Mucosa of stomach (tissue), 1 donor: ENCODE results near the gene MYOM3.

ENCODE experiments used
- H3K27me3 ChIP-seq: one replicate; pipeline ENCODE4 v1.7.0; 2013; ENCODE audit warnings: mild to moderate bottlenecking, low read length; ENCODE audit not compliant: control insufficient read depth, insufficient read depth
- H3K36me3 ChIP-seq: one replicate; pipeline ENCODE4 v1.7.0; 2013; ENCODE audit warnings: low read length; ENCODE audit not compliant: control insufficient read depth, insufficient read depth
- H3K4me1 ChIP-seq: one replicate; pipeline ENCODE4 v1.7.0; 2013; ENCODE audit warnings: mild to moderate bottlenecking, low read length; ENCODE audit not compliant: control insufficient read depth, insufficient read depth
- H3K4me3 ChIP-seq: one replicate; pipeline ENCODE4 v1.7.0; 2013; ENCODE audit warnings: low read length
- H3K9ac ChIP-seq: one replicate; pipeline ENCODE4 v1.7.0; 2013; ENCODE audit warnings: mild to moderate bottlenecking, low read length, moderate library complexity
- H3K9me3 ChIP-seq: one replicate; pipeline ENCODE4 v1.7.0; 2013; ENCODE audit warnings: mild to moderate bottlenecking, low read length, moderate library complexity; ENCODE audit not compliant: control insufficient read depth
- donor health status: Pancreatic carcinoma.

The MYOM3 gene

DNA sequence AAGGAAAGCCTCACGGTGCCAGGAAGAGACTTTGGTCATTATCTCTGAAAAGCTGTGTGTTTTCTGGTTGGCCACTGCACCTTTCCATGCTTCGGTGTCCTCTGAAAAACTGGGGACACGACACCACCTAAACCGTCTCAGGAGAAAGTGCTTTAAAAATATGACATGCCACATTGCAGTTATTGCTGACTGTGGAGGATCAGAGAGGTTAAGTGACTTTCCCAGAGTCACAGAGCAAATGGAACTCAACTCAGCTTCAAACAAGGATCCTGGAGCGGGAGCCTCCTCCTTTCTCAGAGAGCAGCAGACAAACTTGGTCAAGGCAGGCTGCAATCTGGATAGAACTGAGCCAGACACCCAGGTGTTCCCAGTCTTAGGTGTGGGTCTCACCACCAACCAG, 13.8 kb downstream of the MYOM3 start:
- peaks cover 15% of the 10 kb centered on the region for H3K4me1 ChIP-seq
- no peaks in the 10 kb centered on the region for H3K9me3 ChIP-seq
- H3K9ac ChIP-seq: no peak overlapping the region
- no peaks in the 10 kb centered on the region for H3K27me3 ChIP-seq
- no peak overlapping the region for H3K4me3 ChIP-seq
- H3K36me3 ChIP-seq: no peaks in the 10 kb centered on the region

DNA sequence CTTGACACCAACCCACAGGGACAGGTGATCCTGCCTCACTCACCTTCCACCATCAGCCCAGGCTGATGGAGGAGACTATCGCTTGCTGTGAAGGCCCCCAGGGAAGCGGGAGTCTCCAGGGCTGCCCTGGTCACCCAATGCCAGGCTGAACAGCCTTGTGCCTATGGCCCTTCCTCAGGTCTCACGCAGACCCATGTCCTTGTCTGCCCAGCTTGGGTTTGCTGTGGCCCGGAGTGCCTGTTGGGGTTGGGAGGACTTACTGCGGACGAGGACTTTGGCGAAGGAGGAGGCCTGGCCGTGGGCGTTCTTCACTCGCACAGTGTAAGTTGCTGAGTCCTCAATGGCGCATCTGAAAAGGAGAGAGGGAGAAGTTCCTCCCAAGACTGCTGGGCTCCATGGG, 14.3 kb downstream of the MYOM3 start:
- Histone ChIP-seq H3K27me3 (no peaks in the 10 kb centered on the region), H3K9me3 (no peaks in the 10 kb centered on the region), H3K4me3 (no peak overlapping the region), H3K36me3 (no peaks in the 10 kb centered on the region), H3K4me1 (peaks cover 15% of the 10 kb centered on the region), H3K9ac (no peak overlapping the region)

DNA sequence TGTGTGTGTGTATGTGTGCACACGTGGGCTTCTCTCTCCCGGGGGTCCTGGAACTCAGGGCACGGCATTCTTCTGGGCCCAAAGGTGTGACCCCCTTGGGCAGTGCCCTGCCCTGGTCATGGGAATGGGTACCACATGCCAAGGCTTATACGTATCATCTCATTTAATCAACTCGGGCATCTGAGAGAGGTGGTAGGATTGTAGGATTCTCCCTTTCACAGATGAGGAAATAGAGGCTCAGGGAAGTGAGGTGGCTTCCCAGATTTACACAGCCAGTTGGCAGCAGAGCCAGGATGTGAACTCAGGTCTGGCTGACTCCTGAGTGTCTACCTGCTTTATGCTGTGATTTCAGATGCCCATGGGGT, 15.2 kb downstream of the MYOM3 start:
- peaks cover 9% of the 10 kb centered on the region for H3K4me1 ChIP-seq

GRCh38 chr1:24096009-24096738, 15.8 kb downstream of the MYOM3 start:
- Histone ChIP-seq H3K9me3 (no peaks in the 10 kb centered on the region), H3K27me3 (no peaks in the 10 kb centered on the region), H3K4me3 (no peak overlapping the region), H3K9ac (no peak overlapping the region), H3K36me3 (no peaks in the 10 kb centered on the region), H3K4me1 (peaks cover 8% of the 10 kb centered on the region)

More for the DNA sequence above, 15.2 kb downstream of the MYOM3 start:
- Histone ChIP-seq H3K27me3 (no peaks in the 10 kb centered on the region), H3K9ac (no peak overlapping the region), H3K9me3 (no peaks in the 10 kb centered on the region), H3K4me3 (no peak overlapping the region), H3K36me3 (no peaks in the 10 kb centered on the region)

DNA sequence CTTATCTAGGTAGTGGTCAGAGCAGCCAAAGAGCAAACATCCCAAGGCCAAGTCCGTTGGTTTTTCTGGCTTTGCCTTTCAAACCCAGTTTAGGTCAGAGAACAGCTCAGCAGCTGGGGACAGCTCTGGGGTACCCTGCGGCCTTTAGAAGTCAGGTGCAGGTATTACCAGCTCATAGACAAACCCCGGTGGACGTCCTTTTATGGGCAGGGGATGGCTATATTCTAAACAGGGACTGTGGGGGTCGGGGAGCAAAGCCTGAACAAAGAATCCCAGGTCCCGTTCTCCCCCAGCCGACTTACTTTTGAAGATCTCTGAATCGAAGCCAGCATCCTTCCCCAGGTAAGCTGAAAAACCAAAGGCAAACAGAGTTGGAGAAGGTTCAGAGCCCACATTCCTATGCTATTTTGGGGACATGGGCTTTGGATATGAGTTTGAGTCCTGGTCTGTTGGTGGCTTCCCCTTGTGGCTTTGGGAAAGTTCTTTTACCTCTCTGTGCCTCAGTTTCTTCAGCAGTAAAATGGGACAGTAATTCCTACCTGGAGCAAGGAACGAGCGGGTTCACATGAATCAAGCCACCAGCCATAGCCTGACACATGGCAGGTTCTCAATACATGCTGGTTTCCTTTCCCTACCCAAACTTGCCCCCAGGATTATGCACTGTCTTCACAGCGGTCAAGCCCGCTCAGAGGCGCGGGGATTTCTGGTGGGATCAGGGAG, 16.6 kb downstream of the MYOM3 start:
- Histone ChIP-seq H3K27me3 (no peaks in the 10 kb centered on the region), H3K36me3 (no peaks in the 10 kb centered on the region), H3K4me1 (peaks cover 8% of the 10 kb centered on the region), H3K4me3 (no peak overlapping the region), H3K9ac (no peak overlapping the region), H3K9me3 (no peaks in the 10 kb centered on the region)

DNA sequence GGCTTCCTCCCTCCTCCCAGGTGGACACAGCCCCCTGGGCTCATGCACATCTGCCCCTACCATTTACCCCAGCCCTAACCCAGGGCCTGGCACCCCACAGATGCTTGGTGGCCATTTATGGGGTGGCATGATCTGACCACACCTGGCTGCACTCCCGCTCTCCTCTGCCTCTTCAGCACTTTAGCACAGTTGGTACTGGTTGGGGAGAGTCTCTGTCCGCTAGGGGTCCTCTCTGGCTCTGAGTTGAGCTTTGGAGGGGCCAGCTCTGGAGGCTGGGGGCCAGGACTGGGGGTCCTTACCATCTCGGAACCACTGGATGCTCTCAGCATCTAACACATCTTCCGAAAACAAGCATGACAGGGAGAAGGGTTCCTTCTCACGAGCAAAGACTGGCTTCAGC, 17.4 kb downstream of the MYOM3 start:
- no peaks in the 10 kb centered on the region for H3K9me3 ChIP-seq
- H3K36me3 ChIP-seq: no peaks in the 10 kb centered on the region
- H3K4me1 ChIP-seq: peaks cover 8% of the 10 kb centered on the region

GRCh38 chr1:24093732-24094131, 18.2 kb downstream of the MYOM3 start:
- Histone ChIP-seq H3K9me3 (no peaks in the 10 kb centered on the region), H3K36me3 (no peaks in the 10 kb centered on the region), H3K9ac (no peak overlapping the region), H3K4me1 (no peaks in the 10 kb centered on the region), H3K4me3 (no peak overlapping the region), H3K27me3 (peaks cover 3% of the 10 kb centered on the region)

More for the DNA sequence above, 17.4 kb downstream of the MYOM3 start:
- H3K9ac ChIP-seq: no peak overlapping the region
- H3K4me3 ChIP-seq: no peak overlapping the region
- H3K27me3 ChIP-seq: no peaks in the 10 kb centered on the region

DNA sequence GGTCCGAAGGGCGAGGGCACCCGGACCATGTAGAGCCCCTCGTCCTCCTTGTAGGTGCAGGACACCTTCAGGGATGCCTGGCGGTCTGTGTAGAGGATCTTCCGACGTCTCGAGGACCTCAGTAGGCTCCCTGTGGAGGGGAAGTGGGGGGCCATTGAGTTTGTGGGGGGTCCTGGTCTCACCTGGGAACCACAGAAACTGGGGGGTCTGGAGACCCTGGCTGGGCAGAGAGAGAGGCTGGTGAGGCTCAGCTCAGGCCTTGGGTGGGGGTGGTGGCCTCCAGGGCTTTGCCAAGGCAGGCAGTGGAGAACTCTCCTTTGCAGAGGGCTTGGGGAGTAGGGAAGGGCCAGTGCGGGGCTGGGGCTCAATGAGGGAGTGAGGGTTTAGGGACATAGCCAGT, 19.0 kb downstream of the MYOM3 start:
- H3K27me3 ChIP-seq: peaks cover 3% of the 10 kb centered on the region
- no peak overlapping the region for H3K9ac ChIP-seq
- no peaks in the 10 kb centered on the region for H3K4me1 ChIP-seq
- no peaks in the 10 kb centered on the region for H3K36me3 ChIP-seq
- no peaks in the 10 kb centered on the region for H3K9me3 ChIP-seq
- H3K4me3 ChIP-seq: no peak overlapping the region

DNA sequence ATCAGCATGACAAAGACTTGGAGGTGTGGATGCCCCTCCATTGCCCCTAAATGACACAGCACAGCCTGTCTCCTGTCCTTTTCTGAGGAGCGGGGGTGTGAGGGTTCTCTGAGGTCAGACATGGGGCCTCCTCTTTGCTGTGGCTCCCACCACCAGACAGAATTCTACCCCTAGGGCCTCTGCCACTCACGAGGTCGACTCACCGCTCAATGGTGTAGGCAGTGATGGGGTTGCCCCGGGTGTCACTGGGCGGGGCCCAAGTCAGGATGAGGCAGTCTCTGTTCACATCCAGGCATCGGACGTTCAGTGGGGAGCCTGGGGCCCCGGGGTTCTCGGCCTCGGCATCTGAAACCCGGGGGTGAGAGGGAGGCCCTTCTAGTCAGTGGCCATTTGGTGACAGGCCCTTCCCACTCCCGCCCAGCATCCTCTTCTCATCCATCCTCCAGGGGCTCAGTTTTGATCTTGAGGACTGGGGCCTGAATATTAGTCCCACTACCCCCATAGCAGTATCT, 19.9 kb downstream of the MYOM3 start:
- Histone ChIP-seq H3K4me1 (no peaks in the 10 kb centered on the region), H3K9ac (no peak overlapping the region), H3K27me3 (peaks cover 3% of the 10 kb centered on the region), H3K9me3 (no peaks in the 10 kb centered on the region), H3K4me3 (no peak overlapping the region), H3K36me3 (no peaks in the 10 kb centered on the region)

DNA sequence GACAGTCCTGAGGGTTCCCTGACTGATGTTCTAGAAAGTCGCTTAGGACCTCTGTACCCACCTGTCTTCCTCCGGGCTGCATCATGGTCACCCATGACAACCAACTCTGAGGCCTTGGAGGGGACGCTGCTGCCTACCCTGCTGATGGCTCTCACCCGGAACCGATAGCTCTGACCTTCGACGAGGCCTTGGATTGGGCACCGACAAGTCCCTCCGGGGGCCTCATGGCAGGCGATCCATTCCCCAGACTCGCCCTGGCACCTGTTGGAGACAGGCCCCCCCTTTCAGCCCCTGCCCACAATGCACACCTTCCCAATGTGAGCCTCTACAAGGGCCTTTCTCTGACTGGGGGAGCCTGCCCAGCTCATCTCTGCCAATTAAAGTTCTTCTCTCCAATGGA, 21.2 kb downstream of the MYOM3 start:
- Histone ChIP-seq H3K9me3 (no peaks in the 10 kb centered on the region), H3K27me3 (peaks cover 3% of the 10 kb centered on the region), H3K9ac (no peak overlapping the region), H3K36me3 (no peaks in the 10 kb centered on the region), H3K4me1 (no peaks in the 10 kb centered on the region), H3K4me3 (no peak overlapping the region)

DNA sequence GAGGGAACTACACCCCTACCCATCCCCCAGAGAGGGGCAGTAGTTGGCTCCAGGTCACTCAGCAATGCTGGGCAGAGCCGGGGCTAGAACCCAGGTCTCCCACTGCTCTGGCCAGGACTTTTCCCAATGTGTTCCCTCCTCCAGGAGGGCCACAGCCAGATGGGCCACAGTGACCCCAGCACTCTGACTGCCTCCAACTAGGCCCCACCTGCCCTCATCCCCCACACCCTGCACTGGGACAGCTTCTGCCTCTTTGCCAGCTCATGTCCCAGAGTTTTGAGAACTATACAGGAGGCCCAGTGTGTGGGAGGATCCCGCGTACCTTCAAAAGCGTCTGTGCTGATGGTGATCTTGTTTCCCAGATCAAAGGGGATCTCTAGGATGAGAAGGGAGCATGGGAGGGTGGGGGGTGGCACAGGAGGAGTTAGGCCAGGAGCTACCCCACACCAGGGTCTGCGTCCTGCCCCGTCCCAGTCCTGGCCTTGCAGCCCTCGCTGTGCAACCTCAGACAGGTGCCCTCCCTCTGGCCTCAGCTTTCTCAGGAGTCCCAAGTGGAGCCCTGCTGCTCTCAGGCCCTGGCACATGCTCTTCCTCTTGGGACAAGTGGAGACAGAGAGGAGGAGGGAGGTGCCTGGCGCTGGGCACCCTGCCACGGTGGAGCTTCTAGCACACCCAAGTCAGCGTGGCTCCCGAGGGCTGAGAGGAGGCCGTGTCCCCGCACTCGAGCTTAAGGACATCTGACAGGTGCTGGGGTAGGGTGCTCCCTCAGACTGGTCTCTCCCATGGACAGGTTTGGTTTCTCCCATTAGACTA, 22.0 kb downstream of the MYOM3 start:
- Histone ChIP-seq H3K36me3 (no peaks in the 10 kb centered on the region), H3K9me3 (no peaks in the 10 kb centered on the region), H3K9ac (no peak overlapping the region), H3K4me3 (no peak overlapping the region), H3K4me1 (no peaks in the 10 kb centered on the region), H3K27me3 (peaks cover 3% of the 10 kb centered on the region)
